HL-60 (cell line): ENCODE data around the gene PRDM10.

Experiments used
- GABPA ChIP-seq: IDR thresholded peaks from 2 replicates; pipeline ENCODE4 v1.6.1; 2012; ENCODE audit warnings: low read depth
- POLR2AphosphoS5 ChIP-seq: IDR thresholded peaks from 2 replicates; pipeline ENCODE4 v1.6.1; 2012; ENCODE audit warnings: low read depth
- TF ChIP-seq, protein P1 (sequence below): IDR thresholded peaks from one replicate; pipeline ENCODE4 v1.5.1; 2011; ENCODE audit warnings: low read length, control low read depth, inconsistent platforms; ENCODE audit not compliant: insufficient read depth

DNA sequence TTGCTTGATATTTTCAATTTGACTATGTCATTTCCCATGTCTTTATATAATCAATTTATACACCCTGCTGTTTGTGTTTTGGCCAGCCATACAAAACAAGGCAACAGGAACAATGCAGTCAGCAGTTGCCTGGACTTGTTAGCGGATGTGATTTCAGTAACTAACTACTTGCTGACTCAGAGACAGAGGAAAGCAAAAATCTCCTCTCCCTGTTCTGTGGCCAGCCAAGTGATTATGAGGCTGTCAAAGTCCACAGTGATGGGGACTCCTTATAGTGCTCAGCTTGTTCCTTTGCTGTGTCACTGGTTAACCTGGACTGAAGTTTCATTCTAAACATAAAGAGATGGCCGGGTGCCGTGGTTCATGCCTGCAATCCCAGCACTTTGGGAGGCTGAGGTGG is 34.4 kb upstream of the PRDM10 start:
- TF ChIP-seq POLR2AphosphoS5, result no peak
- TF ChIP-seq, protein P1, sequence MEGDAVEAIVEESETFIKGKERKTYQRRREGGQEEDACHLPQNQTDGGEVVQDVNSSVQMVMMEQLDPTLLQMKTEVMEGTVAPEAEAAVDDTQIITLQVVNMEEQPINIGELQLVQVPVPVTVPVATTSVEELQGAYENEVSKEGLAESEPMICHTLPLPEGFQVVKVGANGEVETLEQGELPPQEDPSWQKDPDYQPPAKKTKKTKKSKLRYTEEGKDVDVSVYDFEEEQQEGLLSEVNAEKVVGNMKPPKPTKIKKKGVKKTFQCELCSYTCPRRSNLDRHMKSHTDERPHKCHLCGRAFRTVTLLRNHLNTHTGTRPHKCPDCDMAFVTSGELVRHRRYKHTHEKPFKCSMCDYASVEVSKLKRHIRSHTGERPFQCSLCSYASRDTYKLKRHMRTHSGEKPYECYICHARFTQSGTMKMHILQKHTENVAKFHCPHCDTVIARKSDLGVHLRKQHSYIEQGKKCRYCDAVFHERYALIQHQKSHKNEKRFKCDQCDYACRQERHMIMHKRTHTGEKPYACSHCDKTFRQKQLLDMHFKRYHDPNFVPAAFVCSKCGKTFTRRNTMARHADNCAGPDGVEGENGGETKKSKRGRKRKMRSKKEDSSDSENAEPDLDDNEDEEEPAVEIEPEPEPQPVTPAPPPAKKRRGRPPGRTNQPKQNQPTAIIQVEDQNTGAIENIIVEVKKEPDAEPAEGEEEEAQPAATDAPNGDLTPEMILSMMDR, result no peak
- TF ChIP-seq GABPA, result no peak
